Kasumi-1 (cell line): ENCODE data around the gene OLA1.

Experiments used
- DNase-seq, 2 experiments: peaks; one replicate each; lab custom pipeline; 2025; lab: John Stamatoyannopoulos, UW

The OLA1 gene

DNA sequence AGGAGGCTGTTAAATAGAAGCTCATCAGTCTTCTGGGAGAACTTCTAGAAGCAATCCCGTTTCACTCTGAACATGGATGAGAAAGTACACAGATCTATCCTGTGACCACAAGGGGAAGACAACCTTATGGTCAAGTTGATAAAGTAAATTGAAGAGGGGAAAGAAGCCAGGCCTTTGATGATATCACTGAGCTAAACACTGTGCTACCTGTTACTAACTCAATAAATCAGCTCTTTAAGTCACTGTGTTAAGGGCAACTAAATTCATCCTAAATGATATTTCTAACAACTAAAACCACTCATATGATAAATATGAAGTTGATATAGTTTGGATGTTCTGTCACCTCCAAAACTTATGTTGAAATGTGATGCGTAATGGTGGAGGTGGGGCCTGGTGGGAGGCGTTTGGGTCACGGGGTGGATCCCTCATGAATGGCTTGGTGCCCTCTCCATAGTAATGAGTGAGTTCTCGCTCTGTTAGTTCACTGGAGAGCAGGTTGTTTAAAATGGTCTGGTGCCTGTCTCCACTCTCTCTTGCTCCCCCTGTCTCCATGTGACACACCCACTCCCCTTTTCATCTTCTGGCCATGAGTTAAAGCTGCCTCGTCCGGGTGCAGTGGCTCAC lies 23.6 kb downstream of the OLA1 start:
- DNase-seq = no peak

DNA sequence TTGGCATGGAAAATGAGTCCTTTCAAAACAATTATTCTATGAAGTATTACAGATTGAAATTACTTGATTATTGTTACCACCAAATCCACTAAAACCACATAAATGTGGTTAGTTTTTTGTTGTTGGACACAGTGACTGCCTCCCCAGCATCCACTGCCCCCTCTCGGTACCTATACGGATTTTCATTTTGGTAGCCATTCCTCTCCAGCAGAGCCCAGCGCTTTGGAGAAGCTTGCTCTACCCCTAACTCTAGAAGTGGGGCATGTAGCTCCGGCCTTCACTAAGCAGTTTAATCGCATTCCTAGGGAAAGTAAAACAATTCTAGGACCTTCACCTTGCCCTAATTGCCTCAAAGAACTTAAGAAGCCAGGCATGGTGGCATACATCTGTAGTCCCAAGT lies 24.2 kb downstream of the OLA1 start:
- DNase-seq = no peak

DNA sequence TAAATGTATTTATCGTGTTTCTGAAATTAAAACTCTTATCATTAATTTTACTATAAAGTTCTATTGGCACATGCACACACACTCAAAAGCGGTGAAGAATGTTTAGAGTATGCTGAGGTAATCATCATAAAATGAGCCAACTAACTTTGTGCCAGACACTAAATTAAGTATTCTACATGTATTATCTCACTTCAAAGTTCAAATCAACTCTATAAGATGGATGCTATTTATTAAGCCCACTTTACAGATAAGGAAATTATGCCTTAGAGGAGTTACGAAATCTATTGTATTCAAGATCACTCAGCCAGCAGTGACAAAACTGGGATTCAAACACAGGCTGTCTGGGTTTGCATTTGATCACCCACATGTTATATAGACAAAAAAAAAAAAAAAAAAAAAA lies 24.9 kb downstream of the OLA1 start:
- DNase-seq = no peak

DNA sequence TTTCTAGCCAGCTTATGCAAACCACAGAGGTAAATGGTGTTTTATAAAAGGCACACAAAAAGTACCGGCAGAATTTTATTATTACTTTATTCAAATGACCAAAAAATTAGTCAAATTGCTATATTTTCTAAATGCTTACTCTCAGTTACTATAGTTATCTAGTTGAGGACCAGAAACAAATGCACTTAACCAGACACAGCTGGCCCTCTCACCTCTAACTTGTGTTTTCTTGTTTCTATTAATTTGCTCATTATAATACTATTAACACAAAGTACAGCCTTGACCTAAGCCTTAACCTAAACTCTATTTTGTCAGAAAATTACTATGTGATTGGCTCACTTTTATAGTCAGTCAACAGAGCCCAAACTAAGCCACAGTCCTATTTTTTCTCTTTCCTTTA lies 26.2 kb downstream of the OLA1 start:
- no peak for DNase-seq

DNA sequence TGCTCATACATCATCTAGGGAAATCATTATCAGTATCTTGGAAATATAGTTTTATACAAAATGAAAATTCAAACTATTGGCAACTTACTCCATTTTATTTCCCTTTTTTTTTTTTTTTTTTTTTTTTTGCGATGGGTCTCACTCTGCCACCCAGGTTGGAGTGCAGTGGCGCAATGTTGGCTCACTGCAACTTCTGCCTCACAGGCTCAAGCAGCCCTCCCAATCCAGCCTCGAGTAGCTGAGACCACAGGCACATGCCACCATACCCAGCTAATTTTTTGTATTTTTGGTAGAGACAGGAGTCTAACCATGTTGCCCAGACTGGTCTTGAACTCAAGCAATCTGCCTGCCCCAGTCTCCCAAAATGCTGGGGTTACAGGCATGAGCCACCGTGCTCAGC lies 29.0 kb downstream of the OLA1 start:
- no peak for DNase-seq

DNA sequence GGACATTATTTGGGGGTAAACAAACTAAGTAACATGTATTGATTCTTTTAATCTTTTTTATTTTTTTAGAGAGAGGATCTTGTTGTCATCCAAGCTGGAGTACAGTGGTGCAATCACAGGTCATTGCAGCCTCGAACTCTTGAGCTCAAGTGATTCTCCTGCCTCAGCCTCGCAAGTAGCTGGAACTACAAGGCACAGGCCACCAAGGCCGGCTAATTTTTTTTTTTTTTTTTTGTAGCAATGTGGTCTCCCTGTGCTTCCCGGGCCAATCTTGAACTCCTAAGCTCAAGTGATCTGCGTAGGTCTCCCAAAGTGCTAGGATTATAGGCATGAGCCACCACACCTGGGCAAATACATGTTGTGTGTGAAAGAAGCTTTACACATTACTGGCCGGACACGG lies 29.6 kb downstream of the OLA1 start:
- DNase-seq = no peak

DNA sequence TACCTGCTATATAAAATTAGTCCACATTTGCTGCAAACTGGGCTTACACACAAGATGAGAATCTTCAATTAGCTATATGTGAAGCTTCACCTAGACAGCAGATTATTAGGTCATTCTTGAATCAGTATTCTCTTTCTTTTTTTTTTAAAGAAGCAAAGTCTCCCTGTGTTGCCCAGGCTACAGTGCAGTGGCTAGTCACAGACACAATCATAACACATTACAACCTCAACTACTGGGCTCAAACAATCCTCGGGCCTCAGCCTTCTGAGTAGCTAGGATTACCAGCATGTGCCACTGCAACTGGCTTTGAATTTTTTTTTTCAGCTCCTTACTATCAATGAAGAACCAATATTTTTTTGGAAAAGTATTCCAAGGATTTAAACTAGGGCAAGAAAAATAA lies 30.5 kb downstream of the OLA1 start:
- no peak for DNase-seq

DNA sequence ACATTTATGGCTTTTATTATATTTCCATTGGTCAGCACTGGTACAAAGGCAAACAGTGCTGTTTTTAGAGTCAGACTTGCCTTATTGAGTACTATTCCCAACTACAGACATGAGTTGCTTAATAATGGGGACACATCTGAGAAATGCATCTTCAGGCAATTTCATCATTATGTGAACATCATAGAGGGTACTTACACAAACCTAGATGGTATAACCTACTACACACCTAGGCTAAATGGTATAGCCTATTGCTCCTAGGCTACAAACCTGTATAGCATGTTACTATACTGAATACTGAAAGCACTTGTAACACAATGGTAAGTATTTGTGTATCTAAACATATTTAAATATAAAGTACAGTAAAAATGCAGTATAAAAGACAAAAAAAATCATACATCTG lies 36.4 kb downstream of the OLA1 start:
- DNase-seq = no peak

DNA sequence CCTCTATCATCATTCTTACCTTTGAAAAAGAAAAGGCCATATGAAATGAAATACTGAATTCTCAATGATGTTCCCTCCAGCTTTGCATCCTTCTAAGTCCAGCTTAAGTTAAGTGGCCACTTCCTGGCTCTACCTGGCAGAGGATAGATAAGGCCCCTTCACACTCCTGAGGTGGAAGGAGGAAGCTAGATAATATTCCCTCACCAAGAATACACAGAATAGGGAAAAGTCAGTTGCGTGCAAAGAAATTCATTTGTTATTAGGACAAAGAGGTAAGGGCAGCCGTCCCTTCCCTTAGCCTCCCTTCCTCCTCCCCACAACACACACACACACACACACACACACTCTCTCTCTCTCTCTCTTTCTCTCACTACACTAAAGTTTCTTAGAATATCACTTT lies 37.5 kb downstream of the OLA1 start:
- DNase-seq = no peak

DNA sequence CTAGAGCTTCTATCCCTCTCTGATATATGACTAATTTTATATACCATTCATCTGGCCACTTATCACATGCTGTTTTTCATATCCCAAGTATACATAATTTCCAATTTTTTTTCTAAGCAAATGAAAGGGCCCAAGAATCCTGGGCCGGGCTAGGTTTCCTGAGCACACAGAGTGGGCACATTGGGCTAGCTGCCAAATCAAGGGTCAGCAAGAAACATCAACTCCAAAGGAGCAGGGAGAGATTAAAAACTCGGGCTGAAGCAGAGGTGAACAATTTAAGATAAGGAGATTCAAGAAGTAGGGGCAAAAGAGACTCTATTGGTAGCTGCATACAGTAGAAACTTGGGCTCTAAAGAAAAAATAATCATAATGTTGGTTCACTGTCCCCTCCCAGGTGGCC lies 39.0 kb downstream of the OLA1 start:
- no peak for DNase-seq

DNA sequence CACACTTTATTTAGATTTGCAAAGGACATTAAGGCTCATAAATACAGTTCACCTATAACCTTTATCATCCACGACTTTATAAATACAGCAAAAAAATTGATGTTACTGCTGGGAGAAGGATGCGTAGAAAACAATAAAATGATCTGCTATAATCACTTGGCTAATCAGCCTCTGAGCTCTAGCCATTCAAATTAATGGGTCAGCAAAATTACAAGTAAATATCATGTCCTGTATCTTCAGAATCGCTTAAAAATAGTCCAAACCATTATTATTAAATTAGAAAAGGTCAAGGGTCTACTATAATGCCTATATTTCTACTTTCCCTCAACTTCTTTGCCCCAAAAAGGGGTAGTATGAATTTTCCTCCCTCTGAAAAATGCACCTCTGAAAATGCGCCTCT lies 40.3 kb downstream of the OLA1 start:
- DNase-seq = no peak

DNA sequence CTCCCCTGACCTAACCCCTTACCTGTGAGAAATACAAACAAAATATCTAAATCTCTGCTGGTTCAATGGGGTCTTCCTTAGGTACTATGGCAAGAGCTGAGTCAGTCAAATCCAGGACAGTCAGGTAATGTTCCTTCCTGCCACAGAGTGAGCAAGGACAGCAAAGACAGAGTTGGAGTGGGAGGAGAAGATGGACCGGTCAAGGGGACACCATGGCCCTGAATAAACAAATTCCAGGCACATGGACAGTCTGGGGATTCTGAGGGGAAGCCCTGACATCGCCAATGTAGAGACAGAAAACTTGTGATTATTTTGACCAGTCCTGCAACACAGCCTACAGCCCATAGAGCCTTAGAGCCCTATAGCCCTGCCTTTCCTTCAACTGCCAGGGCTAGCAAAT lies 42.8 kb downstream of the OLA1 start:
- no peak for DNase-seq

DNA sequence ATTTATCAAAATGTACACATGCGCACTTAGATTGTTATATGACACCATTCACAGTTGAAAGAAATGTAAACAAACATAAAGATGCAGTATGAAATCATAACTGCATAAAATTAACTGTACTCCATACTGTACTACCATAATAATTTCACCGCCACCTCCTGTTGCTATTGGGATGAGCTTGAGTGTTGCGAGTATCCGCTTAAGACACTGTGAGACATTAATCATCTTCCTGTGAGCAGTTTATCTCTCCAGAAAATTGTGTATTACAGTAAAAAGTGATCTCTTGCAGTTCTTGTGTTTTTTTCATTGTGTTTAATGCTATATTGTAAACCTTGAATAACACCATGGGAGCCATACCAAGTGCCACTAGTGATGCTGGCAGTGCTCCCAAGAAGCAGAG lies 46.1 kb downstream of the OLA1 start:
- DNase-seq = no peak

DNA sequence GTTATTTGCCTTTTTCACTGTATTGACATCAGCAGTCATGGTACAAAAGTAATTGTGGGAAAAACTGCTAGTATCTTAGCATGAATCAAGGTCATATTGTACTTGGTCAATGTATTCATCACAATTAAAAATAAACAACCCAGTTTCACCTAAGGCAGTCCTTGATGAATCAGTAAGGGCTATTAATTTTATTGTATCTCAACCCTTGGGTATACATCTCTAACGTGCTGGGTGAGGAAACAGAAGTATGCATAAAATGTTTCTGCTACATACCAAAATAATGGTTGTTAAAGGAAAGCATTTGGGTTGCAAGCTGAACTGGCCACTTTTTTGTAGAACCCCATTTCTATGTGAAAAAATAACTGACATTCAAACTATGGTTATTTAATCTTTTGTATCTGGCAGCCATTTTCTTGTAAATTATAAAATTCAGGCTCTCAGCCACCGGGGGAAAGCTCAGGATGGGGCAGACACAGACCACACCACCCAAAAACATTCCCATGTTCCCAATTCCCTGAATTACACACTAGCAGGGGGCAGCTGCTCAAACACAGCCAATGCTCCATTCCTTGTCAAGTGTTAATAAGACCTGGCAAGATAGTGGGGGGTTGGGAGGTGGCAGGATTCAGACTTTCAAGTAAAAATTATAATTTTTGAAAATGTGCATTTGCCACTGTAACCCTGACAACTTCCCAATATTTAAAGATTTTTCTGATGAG lies 49.3 kb downstream of the OLA1 start:
- DNase-seq = no peak

DNA sequence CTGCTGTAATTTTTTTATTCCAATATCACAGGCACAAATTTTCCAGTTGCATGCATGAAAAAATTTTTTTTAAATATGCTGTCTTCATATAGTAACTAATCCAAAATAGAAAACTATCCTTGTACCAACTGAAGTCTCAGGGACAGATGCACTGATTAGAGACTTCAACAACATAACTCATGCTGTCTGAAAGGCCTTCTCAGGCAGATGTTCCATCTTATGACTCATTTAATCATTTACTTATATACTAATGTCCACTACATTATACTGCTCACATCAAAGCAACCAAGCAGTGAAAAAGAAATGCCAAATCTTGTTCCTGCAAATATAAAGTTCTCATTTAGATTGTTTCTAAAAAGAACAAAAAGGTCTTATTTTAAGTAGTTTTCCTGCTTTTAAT lies 53.1 kb downstream of the OLA1 start:
- DNase-seq = no peak

DNA sequence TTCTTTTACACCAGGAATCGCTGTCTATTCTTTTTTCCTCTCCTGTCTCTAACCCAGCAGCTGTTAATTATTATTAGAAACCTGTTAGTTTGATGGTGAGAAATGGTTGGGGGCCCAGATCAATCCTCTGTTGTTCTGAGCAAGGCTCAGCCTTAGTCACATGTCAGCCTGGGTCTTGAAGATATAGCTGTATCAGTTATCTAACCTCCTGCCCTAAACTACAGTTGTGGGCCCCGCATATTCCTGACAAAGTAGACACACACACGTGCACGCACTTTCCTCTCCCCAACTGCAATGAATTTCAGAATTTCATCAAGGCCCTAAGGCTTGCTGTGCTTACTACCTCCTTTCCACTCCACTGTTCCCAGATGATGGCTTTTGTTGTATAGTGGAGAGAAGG lies 54.6 kb downstream of the OLA1 start:
- no peak for DNase-seq

DNA sequence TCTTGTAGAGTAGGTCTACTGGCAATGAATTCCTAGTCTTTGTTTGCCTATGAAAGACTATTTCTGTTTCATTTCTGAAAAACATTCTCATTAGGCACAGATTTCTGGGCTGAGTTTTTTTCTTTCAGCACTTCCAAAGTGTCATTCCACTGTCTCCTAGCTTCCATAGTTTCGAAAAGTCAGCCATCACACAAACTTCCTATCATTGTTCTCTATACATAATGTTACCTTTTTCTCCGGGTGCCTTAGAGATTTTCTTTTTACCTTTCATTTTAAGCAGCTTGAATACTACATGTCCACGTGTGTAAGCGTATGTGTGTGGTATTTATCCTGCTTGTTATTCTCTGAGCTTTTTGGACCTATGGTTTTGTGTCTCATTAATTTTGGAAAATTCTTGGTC lies 55.7 kb downstream of the OLA1 start:
- DNase-seq = no peak

DNA sequence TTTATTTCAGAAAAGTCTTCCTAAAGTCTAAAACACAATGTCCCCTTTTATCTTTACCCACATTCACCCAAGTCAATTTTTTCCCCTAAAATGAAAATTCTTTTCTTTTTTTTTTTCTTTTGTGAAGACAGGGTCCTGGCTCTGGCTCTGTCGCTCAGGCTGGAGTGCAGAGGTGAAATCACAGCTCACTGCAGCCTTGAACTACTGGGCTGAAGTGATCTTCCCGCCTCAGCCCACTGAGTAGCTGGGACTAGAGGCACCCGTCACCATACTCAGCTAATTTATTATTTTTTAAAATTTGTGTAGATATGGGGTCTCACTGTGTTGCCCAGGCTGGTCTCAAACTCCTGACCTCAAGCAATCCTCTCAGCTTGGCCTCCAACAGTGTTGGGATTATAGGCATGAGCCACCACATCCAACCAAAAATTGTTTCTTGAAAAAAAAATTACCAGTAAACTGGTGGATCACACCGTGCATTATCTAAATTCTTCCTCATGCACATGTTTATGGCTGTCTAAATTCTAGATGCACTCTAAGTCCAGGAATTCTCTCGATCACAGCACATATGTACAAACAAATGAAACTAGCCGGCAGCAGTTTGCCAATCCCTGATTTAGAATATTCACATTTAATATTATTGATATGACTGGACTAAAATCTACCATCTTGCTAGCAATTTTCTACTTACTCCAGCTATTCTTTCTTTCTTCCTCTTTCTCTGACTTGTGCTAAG lies 56.8 kb downstream of the OLA1 start:
- no peak for DNase-seq

DNA sequence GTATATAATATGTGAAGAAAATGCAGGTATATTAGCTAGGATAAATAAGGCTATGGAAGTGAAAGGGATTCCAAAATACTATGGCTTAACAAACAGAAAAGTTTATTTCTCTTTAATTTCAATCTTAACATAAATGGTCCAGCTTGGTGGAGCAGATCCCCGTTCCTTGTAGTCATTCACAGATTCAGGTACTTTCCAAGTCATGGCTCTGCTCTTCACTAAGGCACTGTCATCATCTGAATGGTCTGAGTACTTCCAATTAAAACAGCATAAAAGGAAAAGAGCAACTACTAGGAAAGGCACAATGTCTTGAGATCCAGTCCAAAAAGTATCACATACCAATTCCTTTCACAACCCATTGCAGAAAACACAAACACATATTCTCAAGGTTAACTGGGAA lies 63.4 kb downstream of the OLA1 start:
- DNase-seq = no peak

DNA sequence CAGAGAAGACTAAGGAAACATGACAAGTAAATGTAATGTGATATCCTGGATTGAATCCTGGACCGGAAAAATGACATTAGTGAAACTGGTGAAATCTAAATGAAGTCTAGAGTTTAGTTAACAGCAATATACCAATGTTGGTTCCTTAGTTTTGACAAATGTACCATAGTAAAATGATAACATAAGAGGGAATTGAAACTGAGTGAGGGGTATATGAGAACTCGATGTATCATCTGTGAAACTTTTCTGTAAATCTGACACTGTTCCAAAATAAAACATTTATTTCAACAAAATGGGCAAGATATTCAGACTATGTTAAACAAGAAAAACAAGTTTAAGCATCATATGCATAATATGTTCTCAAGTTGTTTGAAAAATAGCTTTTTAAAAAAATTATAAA lies 63.8 kb downstream of the OLA1 start:
- DNase-seq = no peak

DNA sequence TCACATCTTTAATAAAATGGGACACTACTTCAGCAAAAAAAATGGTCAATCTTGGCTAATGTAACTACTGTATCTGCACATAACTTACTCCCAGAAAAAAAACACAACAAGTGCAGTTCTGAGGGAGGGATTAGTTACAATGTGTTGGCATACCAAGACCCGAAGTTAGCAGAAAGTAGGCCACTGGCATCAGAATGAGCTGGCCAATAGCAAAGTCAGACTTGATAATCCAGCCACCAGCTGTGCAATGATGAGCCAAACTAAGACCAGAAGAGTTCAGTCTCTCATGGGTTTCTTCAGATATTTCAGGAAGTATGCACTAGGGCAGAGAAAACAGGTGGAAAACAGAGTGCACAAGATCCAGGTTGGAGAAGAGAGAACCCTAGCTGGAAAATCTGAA lies 65.3 kb downstream of the OLA1 start:
- DNase-seq = no peak

DNA sequence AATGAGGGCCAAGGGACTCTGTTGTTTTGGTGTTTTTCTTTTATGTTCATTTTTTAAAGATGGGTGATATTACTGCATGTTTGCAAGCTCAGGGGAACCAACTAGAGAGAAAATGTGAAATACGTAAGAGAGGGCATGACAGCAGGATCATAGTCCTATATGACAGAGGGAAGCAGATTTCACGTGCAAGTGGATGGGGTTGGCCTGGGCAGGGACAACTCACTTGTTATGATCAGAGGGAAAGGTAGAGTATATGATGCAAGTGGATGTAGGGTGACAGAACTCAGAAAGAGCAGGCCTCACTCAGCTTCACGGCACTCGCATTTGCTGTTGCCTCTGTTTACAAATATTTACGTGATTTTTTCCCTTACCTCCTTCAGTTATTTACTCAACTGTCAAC lies 67.0 kb downstream of the OLA1 start:
- no peak for DNase-seq

DNA sequence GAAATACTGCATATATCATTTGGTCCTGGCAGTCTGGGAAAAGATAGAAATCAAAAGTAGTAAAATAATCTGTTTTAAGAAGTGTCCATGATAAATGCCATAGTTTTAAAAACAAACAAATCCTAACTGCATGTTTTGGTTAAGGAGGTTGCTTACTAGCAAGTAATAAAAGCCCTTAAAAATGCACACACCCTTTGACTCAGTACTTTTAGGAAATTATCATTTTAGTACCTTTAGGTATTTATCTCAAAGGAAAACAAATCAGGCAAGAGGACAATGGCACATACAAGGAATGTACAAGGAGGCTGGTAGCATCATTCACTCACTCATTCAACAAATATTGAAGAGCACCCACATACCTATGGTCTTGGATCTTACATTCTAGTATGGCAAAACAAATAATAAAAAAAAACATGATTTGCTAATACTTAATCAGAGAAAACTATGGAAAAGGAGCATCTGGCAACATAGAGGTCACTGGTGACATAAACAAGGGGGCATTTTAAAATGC lies 67.6 kb downstream of the OLA1 start:
- DNase-seq = no peak
